Ishikawa (cell line): ENCODE results near the gene DAP.

Experiments
- CEBPB ChIP-seq: IDR thresholded peaks from 2 replicates; pipeline ENCODE4 v1.6.1; 2012
- EP300 ChIP-seq: IDR thresholded peaks from 2 replicates; pipeline ENCODE4 v1.6.1; 2012; ENCODE audit warnings: borderline replicate concordance
- RAD21 ChIP-seq: IDR thresholded peaks from 2 replicates; pipeline ENCODE4 v1.6.1; 2012; ENCODE audit warnings: low read depth
- TAF1 ChIP-seq: IDR thresholded peaks from 2 replicates; pipeline ENCODE4 v1.6.1; 2012; ENCODE audit warnings: low read depth, mild to moderate bottlenecking
- YY1 ChIP-seq: IDR thresholded peaks from 2 replicates; pipeline ENCODE4 v1.6.1; 2012; ENCODE audit warnings: low read depth
- TF ChIP-seq, protein P1 (sequence below): IDR thresholded peaks from 2 replicates; pipeline ENCODE4 v1.6.1; 2012

- TF ChIP-seq YY1 (no peak), CEBPB (no peak), TAF1 (no peak), EP300 (no peak), RAD21 (no peak)
- TF ChIP-seq, protein P1, sequence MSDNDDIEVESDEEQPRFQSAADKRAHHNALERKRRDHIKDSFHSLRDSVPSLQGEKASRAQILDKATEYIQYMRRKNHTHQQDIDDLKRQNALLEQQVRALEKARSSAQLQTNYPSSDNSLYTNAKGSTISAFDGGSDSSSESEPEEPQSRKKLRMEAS: no peak
These were observed 57.4 kb downstream of the DAP start for GRCh38 chr5:10703676-10704075.
